Right lobe of liver (tissue), 4 donors: Measurements from ENCODE around the gene PCSK6.

ENCODE experiments used
- CTCF ChIP-seq, 4 donors: fragments of 200-600 bp in 3 of 4; fragments of 450-650 bp in 1 of 4; IDR thresholded peaks; one replicate each; pipeline versions ENCODE4 v1.5.1 to v1.8.0; 2016 to 2022; ENCODE audit warnings: antibody characterized with exemption in 4 of 4, mild to moderate bottlenecking in 2 of 4
- POLR2A ChIP-seq: fragments of 450-650 bp; IDR thresholded peaks from one replicate; pipeline ENCODE4 v1.6.1; 2017; ENCODE audit warnings: antibody characterized with exemption, mild to moderate bottlenecking
- donor health status: DM: no; HTN: no; CAD: no.
- donor health status: DM: no; HTN: no; CAD: no.
- donor health status: DM: no; HTN: yes; CAD: no.

DNA sequence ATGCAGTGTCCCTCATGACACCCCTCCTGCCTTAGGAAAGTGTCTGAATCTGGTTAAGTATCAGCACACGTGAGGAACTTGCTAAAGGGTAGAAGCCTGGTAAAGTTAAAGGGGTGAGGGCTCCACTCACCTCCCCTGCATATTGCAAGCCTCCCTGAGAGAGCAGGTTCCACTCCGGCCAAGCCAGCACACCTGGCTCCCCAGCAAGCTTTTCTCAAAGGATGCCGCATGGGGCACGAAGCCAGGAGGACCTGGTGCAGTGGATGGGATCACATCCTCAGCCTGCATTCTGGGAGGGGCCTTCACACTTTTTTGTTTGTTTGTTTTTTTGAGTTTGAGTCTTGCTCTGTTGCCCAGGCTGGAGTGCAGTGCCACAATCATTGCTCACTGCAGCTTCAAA lies 79.9 kb downstream of the PCSK6 start:
- TF ChIP-seq CTCF (IDR thresholded peaks at IDR 0.05) (no peak), POLR2A (no peak)
